CD8-positive, alpha-beta memory T cell (primary cell): ENCODE results near the gene SH3BP5. TPM values are rescaled to one million over a fixed set of nuclear protein-coding genes. Genes with fewer than 3 reads are reported as not detected.

Source experiments
- CTCF ChIA-PET: fragments of 350-600 bp; sonication (Branson Sonifier 250); formaldehyde crosslinking; loops from one replicate; lab custom pipeline; 2021; ENCODE audit warnings: antibody characterized with exemption; lab: Charles Lee
- POLR2A ChIA-PET: fragments of 350-600 bp; sonication (Branson Sonifier 250); formaldehyde crosslinking; loops from one replicate; lab custom pipeline; 2021; ENCODE audit warnings: antibody characterized with exemption; lab: Charles Lee
- DNase-seq, 5 donors: peaks; one replicate each; pipeline versions ENCODE4 v3.0.0 to v3.0.0-alpha.2; 2020 to 2022; ENCODE audit warnings: mixed read lengths in 1 of 5
- H3K27ac ChIP-seq: one replicate; pipeline ENCODE4 v1.7.0; 2013; ENCODE audit warnings: low read depth, mild to moderate bottlenecking, low read length, moderate library complexity
- H3K27me3 ChIP-seq: 2 replicates; pipeline ENCODE4 v1.7.0; 2013; ENCODE audit warnings: low read length, mild to moderate bottlenecking; ENCODE audit not compliant: insufficient read depth, poor library complexity, severe bottlenecking
- H3K36me3 ChIP-seq: 2 replicates; pipeline ENCODE4 v1.7.0; 2013; ENCODE audit warnings: mild to moderate bottlenecking, low read length, moderate library complexity; ENCODE audit not compliant: insufficient read depth
- H3K4me1 ChIP-seq: 2 replicates; pipeline ENCODE4 v1.7.0; 2013; ENCODE audit warnings: mild to moderate bottlenecking, low read length, moderate library complexity; ENCODE audit not compliant: insufficient read depth
- H3K4me3 ChIP-seq: 2 replicates; pipeline ENCODE4 v1.7.0; 2013; ENCODE audit warnings: mild to moderate bottlenecking, low read length
- H3K9me3 ChIP-seq: 2 replicates; pipeline ENCODE4 v1.7.0; 2013; ENCODE audit warnings: mild to moderate bottlenecking, low read length
- H3K27ac Mint-ChIP-seq, 8 donors: one replicate each; pipeline ENCODE4 v1.8.0; 2020 to 2021; ENCODE audit warnings: mixed read lengths in 8 of 8, mild to moderate bottlenecking in 6 of 8, inconsistent platforms in 3 of 8, moderate library complexity in 3 of 8
- H3K27me3 Mint-ChIP-seq, 2 donors: one replicate each; pipeline ENCODE4 v1.8.0; 2020 to 2021; ENCODE audit warnings: mixed read lengths in 2 of 2, mild to moderate bottlenecking in 1 of 2, moderate library complexity in 1 of 2
- H3K36me3 Mint-ChIP-seq, 3 donors: one replicate each; pipeline ENCODE4 v1.8.0; 2020 to 2021; ENCODE audit warnings: mixed read lengths in 3 of 3, inconsistent platforms in 1 of 3, mild to moderate bottlenecking in 1 of 3
- H3K4me1 Mint-ChIP-seq, 3 donors: one replicate each; pipeline ENCODE4 v1.8.0; 2020 to 2021; ENCODE audit warnings: mixed read lengths in 3 of 3, inconsistent platforms in 1 of 3, mild to moderate bottlenecking in 1 of 3
- H3K4me3 Mint-ChIP-seq, 7 donors: one replicate each; pipeline ENCODE4 v1.8.0; 2020 to 2021; ENCODE audit warnings: mixed read lengths in 7 of 7, mild to moderate bottlenecking in 6 of 7, moderate library complexity in 4 of 7, inconsistent platforms in 2 of 7
- H3K9me3 Mint-ChIP-seq, 5 donors: one replicate each; pipeline ENCODE4 v1.8.0; 2020 to 2022; ENCODE audit warnings: mixed read lengths in 5 of 5, mild to moderate bottlenecking in 3 of 5, moderate library complexity in 2 of 5, inconsistent platforms in 1 of 5
- polyA plus RNA-seq: library from polyadenylated mRNA; unstranded; fragments of 300-500 nt; fragmentation: Illumina TruSeq; gene quantifications from one replicate; pipeline ENCODE4 v1.2.3, GENCODE V29; 2021
- total RNA-seq, 2 experiments: library from RNA; stranded (reverse); gene quantifications; one replicate each; pipeline ENCODE4 v1.2.3, GENCODE V29; 2021

SH3BP5 gene
- total and polyA plus RNA-seq, 3 experiments from 2014 or later: 14.2 to 84.3 (median 15.5) TPM

DNA sequence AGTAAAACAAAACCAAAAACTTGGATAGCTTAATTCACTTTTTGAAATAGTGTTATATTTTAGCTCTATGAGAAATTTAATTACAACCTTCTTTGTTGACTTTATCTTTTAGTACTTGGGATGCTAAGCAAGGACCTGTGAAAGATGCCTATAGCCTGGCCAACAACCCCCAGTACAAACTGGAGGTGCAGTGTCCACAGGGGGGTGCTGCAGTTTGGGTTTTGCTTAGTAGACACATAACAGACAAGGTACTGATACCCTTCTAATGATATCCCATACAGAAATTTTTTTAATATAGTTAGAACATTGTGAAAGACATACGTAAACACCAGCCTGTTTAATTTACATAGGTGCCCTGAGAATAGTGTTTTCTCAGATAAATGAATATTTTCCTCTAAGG, 91.0 kb downstream of the SH3BP5 start:
- no peaks in the 10 kb centered on the region for H3K9me3 ChIP-seq
- peak; percentile 10 to 57 (median 23) for DNase-seq
- H3K27ac Mint-ChIP-seq: peak overlapping the region in 1 of 8 donors; percentile 47
- no peak overlapping the region for H3K27ac ChIP-seq
- POLR2A ChIA-PET: no interaction called here
- H3K27me3 Mint-ChIP-seq: no peaks in the 10 kb centered on the region
- no peaks in the 10 kb centered on the region for H3K4me1 ChIP-seq
- no peak overlapping the region for H3K4me3 Mint-ChIP-seq
- H3K27me3 ChIP-seq: no peaks in the 10 kb centered on the region
- CTCF ChIA-PET: interaction anchor here (0.6 to 1.0 kb wide), 2 partner anchors 26 to 255 kb away, joined by 3 to 4 read pairs; no protein-coding TSS in a partner anchor
- peaks cover 0 to 8% (median 6%) of the 10 kb centered on the region in 3 donors for H3K4me1 Mint-ChIP-seq
- no peaks in the 10 kb centered on the region for H3K9me3 Mint-ChIP-seq
- peaks cover 40% of the 10 kb centered on the region for H3K36me3 ChIP-seq
- peaks cover 0 to 80% (median 11%) of the 10 kb centered on the region in 3 donors for H3K36me3 Mint-ChIP-seq
- no peak overlapping the region for H3K4me3 ChIP-seq

DNA sequence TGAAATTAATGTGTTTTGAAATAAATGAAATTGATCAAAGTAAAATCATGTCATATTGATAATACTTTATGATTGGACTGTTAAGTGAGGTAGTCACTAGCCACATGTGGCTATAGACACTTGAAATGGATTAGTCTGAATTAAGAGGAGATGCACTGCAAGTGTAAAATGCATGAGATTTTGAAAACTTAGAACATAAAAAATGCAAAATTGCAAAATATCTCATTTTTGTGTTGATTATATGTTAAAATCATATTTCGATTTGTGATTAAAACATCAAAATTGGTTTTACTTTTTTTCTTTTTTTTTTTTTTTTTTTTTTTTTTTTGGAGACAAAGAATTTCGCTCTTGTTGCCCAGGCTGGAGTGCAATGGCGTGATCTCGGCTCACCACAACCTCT, 103.1 kb downstream of the SH3BP5 start:
- Histone ChIP-seq H3K27ac (no peak overlapping the region), H3K4me3 (no peak overlapping the region), H3K9me3 (no peaks in the 10 kb centered on the region), H3K36me3 (peaks cover 27% of the 10 kb centered on the region), H3K4me1 (no peaks in the 10 kb centered on the region), H3K27me3 (no peaks in the 10 kb centered on the region)
- ChIA-PET POLR2A (no interaction called here), CTCF (no interaction called here)
- Mint-ChIP-seq H3K27ac (no peak overlapping the region), H3K4me1 (peaks cover 3 to 4% (median 3%) of the 10 kb centered on the region in 3 donors), H3K36me3 (peaks cover 0 to 76% (median 9%) of the 10 kb centered on the region in 3 donors), H3K27me3 (no peaks in the 10 kb centered on the region), H3K4me3 (no peak overlapping the region), H3K9me3 (no peaks in the 10 kb centered on the region)
- DNase-seq: no peak

DNA sequence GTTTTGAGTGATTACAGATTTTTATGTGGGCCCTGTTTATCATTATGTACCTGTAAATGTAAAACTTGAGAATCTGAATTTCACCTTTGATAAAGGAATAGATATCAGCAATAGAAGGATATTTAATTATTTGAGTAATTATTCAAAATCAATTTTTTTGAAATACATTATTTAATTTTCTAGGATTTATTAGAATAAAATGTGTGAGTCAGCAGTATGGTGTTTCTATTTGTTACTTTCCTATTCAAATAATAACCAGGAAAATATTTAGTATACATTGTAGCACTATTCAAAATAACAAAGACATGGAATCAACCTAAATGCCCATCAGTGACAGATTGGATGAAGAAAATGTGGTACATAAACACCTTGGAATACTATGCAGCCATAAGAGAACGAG, 104.2 kb downstream of the SH3BP5 start:
- no peak for DNase-seq
- Mint-ChIP-seq H3K27me3 (no peaks in the 10 kb centered on the region), H3K9me3 (no peaks in the 10 kb centered on the region), H3K4me3 (no peak overlapping the region), H3K4me1 (peaks cover 3 to 4% (median 3%) of the 10 kb centered on the region in 3 donors), H3K36me3 (peaks cover 0 to 73% (median 9%) of the 10 kb centered on the region in 3 donors), H3K27ac (peak overlapping the region in 1 of 8 donors; percentile 52)
- H3K9me3 ChIP-seq: no peaks in the 10 kb centered on the region
- peaks cover 25% of the 10 kb centered on the region for H3K36me3 ChIP-seq
- POLR2A ChIA-PET: no interaction called here
- H3K4me1 ChIP-seq: no peaks in the 10 kb centered on the region
- no peaks in the 10 kb centered on the region for H3K27me3 ChIP-seq
- H3K4me3 ChIP-seq: no peak overlapping the region
- CTCF ChIA-PET: interaction anchor here (1.2 kb wide), 1 partner anchor 329 kb away, joined by 3 read pairs; no protein-coding TSS in a partner anchor
- H3K27ac ChIP-seq: no peak overlapping the region

DNA sequence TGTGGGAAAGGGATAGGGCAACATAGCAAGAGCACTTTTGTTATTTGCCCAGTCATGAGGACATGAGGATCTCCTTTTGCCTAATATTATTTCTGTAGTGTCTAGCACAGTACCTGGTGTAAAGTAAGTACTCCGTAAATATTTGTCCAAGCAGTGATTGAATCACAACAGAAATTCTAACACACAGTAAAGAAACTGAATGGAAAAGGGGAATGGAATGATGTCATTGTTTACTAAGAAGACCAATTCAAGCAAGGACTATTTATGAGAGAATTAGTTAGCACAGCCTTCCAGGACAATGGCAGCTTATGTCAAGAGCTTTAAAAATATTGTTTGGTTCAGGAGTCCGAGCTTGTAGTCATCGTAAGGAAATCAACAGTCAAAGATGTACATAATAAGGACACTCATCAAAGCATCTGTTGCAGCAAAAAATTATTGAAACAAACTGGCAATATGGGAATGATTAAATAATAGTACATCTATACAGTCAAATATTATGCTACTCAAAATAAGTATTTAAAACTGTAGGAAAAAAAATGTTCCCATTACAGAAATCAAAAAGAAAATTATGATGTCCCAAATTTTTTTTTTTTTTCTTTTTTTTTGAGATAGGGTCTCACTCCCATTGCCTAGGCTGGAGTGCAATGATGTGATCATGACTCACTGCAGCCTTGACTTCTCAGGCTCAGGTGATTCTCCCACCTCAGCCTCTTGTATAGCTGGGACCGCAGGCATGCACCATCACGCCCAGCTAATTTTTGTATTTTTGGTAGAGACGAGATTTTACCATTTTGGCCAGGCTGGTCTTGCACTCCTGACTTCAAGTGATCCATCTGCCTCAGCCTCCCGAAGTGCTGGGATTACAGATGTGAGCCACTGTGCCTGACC, 108.5 kb downstream of the SH3BP5 start:
- Histone ChIP-seq H3K4me1 (no peaks in the 10 kb centered on the region), H3K27ac (no peak overlapping the region), H3K4me3 (no peak overlapping the region), H3K27me3 (no peaks in the 10 kb centered on the region), H3K36me3 (peaks cover 28% of the 10 kb centered on the region), H3K9me3 (no peaks in the 10 kb centered on the region)
- POLR2A ChIA-PET: no interaction called here
- Mint-ChIP-seq H3K27me3 (no peaks in the 10 kb centered on the region), H3K27ac (peak overlapping the region in 2 of 8 donors; percentile 22 to 41), H3K4me3 (no peak overlapping the region), H3K4me1 (peaks cover 9 to 12% (median 11%) of the 10 kb centered on the region in 3 donors), H3K9me3 (no peaks in the 10 kb centered on the region), H3K36me3 (peaks cover 11 to 70% (median 27%) of the 10 kb centered on the region in 3 donors)
- CTCF ChIA-PET: no interaction called here
- DNase-seq: no peak

DNA sequence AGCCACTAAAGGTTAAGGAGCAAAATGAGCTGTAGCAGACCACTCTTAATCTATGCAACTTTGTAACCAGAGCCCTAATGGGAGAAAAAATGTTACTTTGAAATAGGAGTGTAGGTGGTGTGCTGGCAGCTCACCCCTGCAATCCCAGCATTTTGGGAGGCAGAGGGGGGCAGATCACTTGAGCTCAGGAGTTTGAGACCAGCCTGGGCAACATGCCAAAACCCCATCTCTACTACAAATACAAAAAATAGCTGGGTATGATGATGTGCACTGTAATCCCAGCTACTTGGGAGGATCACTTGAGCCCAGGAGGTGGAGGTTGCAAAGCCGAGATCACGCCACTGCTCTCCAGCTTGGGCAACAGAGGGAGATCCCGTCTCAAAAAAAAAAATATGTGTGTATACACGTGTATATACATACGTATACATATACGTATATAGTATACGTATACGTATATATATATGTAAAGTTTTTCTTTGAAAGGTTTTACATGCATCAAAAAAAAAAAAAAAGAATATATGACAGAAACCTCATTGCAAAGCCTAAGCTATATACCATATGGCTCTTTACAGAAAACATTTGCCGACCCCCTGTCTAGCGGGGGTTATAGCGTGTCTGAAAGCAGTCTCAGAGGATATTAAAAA, 110.7 kb downstream of the SH3BP5 start:
- CTCF ChIA-PET: interaction anchor here (0.7 to 3.2 kb wide), 10 partner anchors 13 to 305 kb away, joined by 3 to 10 read pairs (median 4); partner anchors contain the start of gene CAPN7
- H3K36me3 ChIP-seq: peaks cover 34% of the 10 kb centered on the region
- H3K27ac ChIP-seq: no peak overlapping the region
- H3K4me3 ChIP-seq: no peak overlapping the region
- no peaks in the 10 kb centered on the region for H3K9me3 ChIP-seq
- H3K9me3 Mint-ChIP-seq: no peaks in the 10 kb centered on the region
- H3K27me3 ChIP-seq: no peaks in the 10 kb centered on the region
- no peaks in the 10 kb centered on the region for H3K27me3 Mint-ChIP-seq
- H3K4me3 Mint-ChIP-seq: no peak overlapping the region
- peaks cover 20 to 76% (median 30%) of the 10 kb centered on the region in 3 donors for H3K36me3 Mint-ChIP-seq
- H3K4me1 ChIP-seq: peaks cover 6% of the 10 kb centered on the region
- no peak for DNase-seq
- H3K4me1 Mint-ChIP-seq: peaks cover 15 to 22% (median 20%) of the 10 kb centered on the region in 3 donors
- H3K27ac Mint-ChIP-seq: no peak overlapping the region
- POLR2A ChIA-PET: interaction anchor here (0.7 to 1.4 kb wide), 3 partner anchors 13 to 34 kb away, joined by 3 to 6 read pairs (median 4); partner anchors contain the start of gene CAPN7

DNA sequence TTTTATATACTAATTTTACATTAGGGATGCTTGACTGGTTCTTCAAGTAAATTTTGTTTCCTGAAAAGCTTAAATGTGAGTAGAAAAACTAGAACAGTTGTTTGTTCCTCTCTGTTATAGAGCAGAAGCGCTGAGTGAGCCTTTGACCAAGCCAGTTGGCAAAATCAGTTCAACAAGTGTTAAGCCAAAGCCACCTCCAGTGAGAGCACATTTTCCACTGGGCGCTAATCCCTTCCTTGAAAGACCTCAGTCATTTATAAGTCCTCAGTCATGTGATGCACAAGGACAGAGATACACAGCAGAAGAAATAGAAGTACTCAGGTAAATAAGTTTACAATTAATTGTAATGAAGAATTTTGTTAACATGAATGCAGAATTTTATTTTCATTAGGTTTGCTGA, 111.7 kb downstream of the SH3BP5 start:
- no peaks in the 10 kb centered on the region for H3K27me3 Mint-ChIP-seq
- H3K36me3 ChIP-seq: peaks cover 32% of the 10 kb centered on the region
- H3K27ac Mint-ChIP-seq: no peak overlapping the region
- H3K4me1 Mint-ChIP-seq: peaks cover 19 to 30% (median 25%) of the 10 kb centered on the region in 3 donors
- H3K27me3 ChIP-seq: no peaks in the 10 kb centered on the region
- H3K4me1 ChIP-seq: peaks cover 6% of the 10 kb centered on the region
- H3K36me3 Mint-ChIP-seq: peaks cover 20 to 77% (median 34%) of the 10 kb centered on the region in 3 donors
- CTCF ChIA-PET: interaction anchor here (1.1 to 3.2 kb wide), 2 partner anchors 16 to 47 kb away, joined by 3 to 8 read pairs; no protein-coding TSS in a partner anchor
- DNase-seq: no peak
- POLR2A ChIA-PET: no interaction called here
- H3K27ac ChIP-seq: no peak overlapping the region
- H3K4me3 Mint-ChIP-seq: no peak overlapping the region
- H3K9me3 Mint-ChIP-seq: no peaks in the 10 kb centered on the region
- no peak overlapping the region for H3K4me3 ChIP-seq
- no peaks in the 10 kb centered on the region for H3K9me3 ChIP-seq

DNA sequence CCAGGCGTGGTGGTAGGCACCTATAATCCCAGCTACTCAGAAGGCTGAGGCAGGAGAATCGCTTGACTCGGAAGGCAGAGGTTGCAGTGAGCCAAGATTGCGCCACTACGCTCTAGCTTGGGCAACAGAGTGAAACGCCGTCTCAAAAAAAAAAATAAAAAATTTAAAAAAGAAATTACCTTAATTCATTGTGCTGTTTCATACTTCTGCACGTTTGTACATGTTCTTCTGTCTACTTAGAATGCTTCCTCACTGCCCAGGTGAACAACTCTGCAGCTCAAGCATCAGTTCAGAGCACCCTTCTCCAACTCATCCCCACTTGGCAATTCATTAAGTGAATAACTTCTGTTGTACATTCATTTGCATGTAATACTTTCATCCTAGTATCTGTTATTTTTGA, 112.3 kb downstream of the SH3BP5 start:
- no peak for DNase-seq
- no peaks in the 10 kb centered on the region for H3K27me3 ChIP-seq
- POLR2A ChIA-PET: no interaction called here
- peaks cover 32% of the 10 kb centered on the region for H3K36me3 ChIP-seq
- no peaks in the 10 kb centered on the region for H3K9me3 ChIP-seq
- H3K4me3 Mint-ChIP-seq: no peak overlapping the region
- H3K9me3 Mint-ChIP-seq: no peaks in the 10 kb centered on the region
- H3K4me1 Mint-ChIP-seq: peaks cover 19 to 36% (median 29%) of the 10 kb centered on the region in 3 donors
- H3K36me3 Mint-ChIP-seq: peaks cover 20 to 78% (median 39%) of the 10 kb centered on the region in 3 donors
- no peak overlapping the region for H3K4me3 ChIP-seq
- no peaks in the 10 kb centered on the region for H3K27me3 Mint-ChIP-seq
- no peak overlapping the region for H3K27ac ChIP-seq
- H3K4me1 ChIP-seq: peaks cover 6% of the 10 kb centered on the region
- H3K27ac Mint-ChIP-seq: peak overlapping the region in 1 of 8 donors; percentile 8
- CTCF ChIA-PET: interaction anchor here (3.2 kb wide), 1 partner anchor 48 kb away, joined by 8 read pairs; no protein-coding TSS in a partner anchor
